Hepatocyte (in vitro differentiated cells): Measurements from ENCODE around the gene SLTM. TPM values are rescaled to one million over a fixed set of nuclear protein-coding genes. Genes with fewer than 3 reads are reported as not detected.

Experiments
- DNase-seq: peaks from one replicate; pipeline ENCODE4 v3.0.0-alpha.2; 2016; ENCODE audit warnings: low spot score
- H2AFZ ChIP-seq: fragments of 200-600 bp; sonication (generic); 2 replicates; pipeline ENCODE4 v1.6.0; 2016; ENCODE audit warnings: antibody characterized with exemption, mild to moderate bottlenecking
- H3K27ac ChIP-seq: fragments of 200-600 bp; sonication (generic); 2 replicates; pipeline ENCODE4 v1.5.1; 2016; ENCODE audit warnings: mild to moderate bottlenecking
- H3K27me3 ChIP-seq: fragments of 200-600 bp; sonication (generic); 2 replicates; pipeline ENCODE4 v1.6.1; 2016
- H3K36me3 ChIP-seq: fragments of 200-600 bp; sonication (generic); replicated peaks from 2 replicates; pipeline ENCODE4 v1.5.1; 2016; ENCODE audit warnings: low read depth; ENCODE audit not compliant: insufficient read depth
- H3K4me1 ChIP-seq: fragments of 200-600 bp; sonication (generic); 2 replicates; pipeline ENCODE4 v1.5.1; 2016; ENCODE audit warnings: mild to moderate bottlenecking, moderate library complexity; ENCODE audit not compliant: insufficient read depth
- H3K4me2 ChIP-seq: fragments of 200-600 bp; sonication (generic); 2 replicates; pipeline ENCODE4 v1.6.0; 2016
- H3K4me3 ChIP-seq: fragments of 200-600 bp; sonication (generic); 2 replicates; pipeline ENCODE4 v1.5.1; 2016; ENCODE audit warnings: mild to moderate bottlenecking
- H3K79me2 ChIP-seq: fragments of 200-600 bp; sonication (generic); 2 replicates; pipeline ENCODE4 v1.6.0; 2017; ENCODE audit warnings: mild to moderate bottlenecking
- H3K9me2 ChIP-seq: fragments of 200-600 bp; sonication (generic); replicated peaks from 2 replicates; pipeline ENCODE4 v1.6.0; 2017; ENCODE audit warnings: mild to moderate bottlenecking; ENCODE audit not compliant: insufficient read depth
- H3K9me3 ChIP-seq: fragments of 200-600 bp; sonication (generic); 2 replicates; pipeline ENCODE4 v1.5.1; 2016; ENCODE audit warnings: low read depth, mild to moderate bottlenecking
- H4K20me1 ChIP-seq: fragments of 200-600 bp; sonication (generic); 2 replicates; pipeline ENCODE4 v1.6.0; 2016; ENCODE audit warnings: mild to moderate bottlenecking; ENCODE audit not compliant: insufficient read depth, poor library complexity, severe bottlenecking
- CTCF ChIP-seq: fragments of 200-600 bp; sonication (generic); IDR thresholded peaks from 2 replicates; pipeline ENCODE4 v1.5.1; 2016; ENCODE audit warnings: antibody characterized with exemption, mild to moderate bottlenecking; ENCODE audit not compliant: poor library complexity
- EZH2 ChIP-seq: fragments of 200-600 bp; sonication (generic); IDR thresholded peaks from 2 replicates; pipeline ENCODE4 v1.6.1; 2016; ENCODE audit warnings: antibody characterized with exemption, mild to moderate bottlenecking, borderline replicate concordance
- EZH2phosphoT487 ChIP-seq: fragments of 200-600 bp; sonication (generic); IDR thresholded peaks from one replicate; pipeline ENCODE4 v1.6.1; 2018; ENCODE audit warnings: antibody characterized with exemption, mild to moderate bottlenecking, low read depth, moderate library complexity; ENCODE audit not compliant: unreplicated experiment, severe bottlenecking
- WGBS: methylation state at CpG from one replicate; pipeline ENCODE4 v1.1.6; 2016; ENCODE audit warnings: low lambda C conversion rate; ENCODE audit errors: missing lambda C conversion rate; 5-methylcytosine and 5-hydroxymethylcytosine counted together
- polyA plus RNA-seq: library from polyadenylated mRNA; unstranded; fragments of >200 nt; fragmentation: Nextera tagmentation; extraction: Ambion mirVana; gene quantifications from 2 replicates; pipeline ENCODE4 v1.2.1, GENCODE V29; 2016
- total RNA-seq: library from RNA; depleted of rRNA; stranded (reverse); fragments of >200 nt; gene quantifications from 2 replicates; pipeline ENCODE4 v1.2.3, GENCODE V29; 2014

SLTM gene
- total and polyA plus RNA-seq, 2 experiments from 2014 or later, result 73.0 to 75.0 TPM

GRCh38 chr15:58910456-58910855 is 23.0 kb downstream of the SLTM start:
- Histone ChIP-seq H4K20me1 (no peaks in the 10 kb centered on the region), H3K27ac (no peak overlapping the region), H3K4me3 (no peak overlapping the region), H3K79me2 (peaks cover 55% of the 10 kb centered on the region), H2AFZ (no peak overlapping the region), H3K36me3 (no peaks in the 10 kb centered on the region), H3K9me2 (no peaks in the 10 kb centered on the region), H3K9me3 (no peaks in the 10 kb centered on the region), H3K27me3 (no peaks in the 10 kb centered on the region), H3K4me2 (no peak overlapping the region), H3K4me1 (no peaks in the 10 kb centered on the region)
- no peak for DNase-seq
- TF ChIP-seq CTCF (no peak), EZH2phosphoT487 (no peak), EZH2 (no peak)
- WGBS, result 99% methylated on average over 4 of the region's 4 CpGs

GRCh38 chr15:58909616-58910015 is 23.9 kb downstream of the SLTM start:
- H3K9me3 ChIP-seq, result no peaks in the 10 kb centered on the region
- no peak overlapping the region for H3K4me2 ChIP-seq
- TF ChIP-seq EZH2phosphoT487 (no peak), EZH2 (no peak), CTCF (no peak)
- H3K27me3 ChIP-seq, result no peaks in the 10 kb centered on the region
- peaks cover 58% of the 10 kb centered on the region for H3K79me2 ChIP-seq
- H3K36me3 ChIP-seq, result no peaks in the 10 kb centered on the region
- H4K20me1 ChIP-seq, result no peaks in the 10 kb centered on the region
- no peaks in the 10 kb centered on the region for H3K4me1 ChIP-seq
- H3K9me2 ChIP-seq, result no peaks in the 10 kb centered on the region
- WGBS, result 96% methylated on average over 1 of the region's 1 CpG
- DNase-seq, result no peak
- H2AFZ ChIP-seq, result no peak overlapping the region
- H3K4me3 ChIP-seq, result no peak overlapping the region
- no peak overlapping the region for H3K27ac ChIP-seq

- TF ChIP-seq EZH2phosphoT487 (no peak), EZH2 (no peak), CTCF (no peak)
- DNase-seq, result no peak
- Histone ChIP-seq H3K9me2 (no peaks in the 10 kb centered on the region), H3K4me2 (no peak overlapping the region), H3K27me3 (no peaks in the 10 kb centered on the region), H3K36me3 (no peaks in the 10 kb centered on the region), H3K79me2 (peaks cover 58% of the 10 kb centered on the region), H3K27ac (no peak overlapping the region), H2AFZ (no peak overlapping the region), H3K4me3 (no peak overlapping the region), H3K9me3 (no peaks in the 10 kb centered on the region), H3K4me1 (no peaks in the 10 kb centered on the region), H4K20me1 (no peaks in the 10 kb centered on the region)
- 98% methylated on average over 6 of the region's 6 CpGs for WGBS
These were observed 24.7 kb downstream of the SLTM start for GRCh38 chr15:58908550-58909309.
